T-helper 9 cell (primary cell): Measurements from ENCODE around the gene HSPA5.
"Not testable (repeated sequence)": the region's sequence is repeated elsewhere in the genome, so short reads cannot be mapped to it uniquely, and the experiment has no call there.

Experiments used
- DNase-seq: peaks from one replicate; pipeline ENCODE4 v3.0.0-alpha.2; 2020

HSPA5 gene

DNA sequence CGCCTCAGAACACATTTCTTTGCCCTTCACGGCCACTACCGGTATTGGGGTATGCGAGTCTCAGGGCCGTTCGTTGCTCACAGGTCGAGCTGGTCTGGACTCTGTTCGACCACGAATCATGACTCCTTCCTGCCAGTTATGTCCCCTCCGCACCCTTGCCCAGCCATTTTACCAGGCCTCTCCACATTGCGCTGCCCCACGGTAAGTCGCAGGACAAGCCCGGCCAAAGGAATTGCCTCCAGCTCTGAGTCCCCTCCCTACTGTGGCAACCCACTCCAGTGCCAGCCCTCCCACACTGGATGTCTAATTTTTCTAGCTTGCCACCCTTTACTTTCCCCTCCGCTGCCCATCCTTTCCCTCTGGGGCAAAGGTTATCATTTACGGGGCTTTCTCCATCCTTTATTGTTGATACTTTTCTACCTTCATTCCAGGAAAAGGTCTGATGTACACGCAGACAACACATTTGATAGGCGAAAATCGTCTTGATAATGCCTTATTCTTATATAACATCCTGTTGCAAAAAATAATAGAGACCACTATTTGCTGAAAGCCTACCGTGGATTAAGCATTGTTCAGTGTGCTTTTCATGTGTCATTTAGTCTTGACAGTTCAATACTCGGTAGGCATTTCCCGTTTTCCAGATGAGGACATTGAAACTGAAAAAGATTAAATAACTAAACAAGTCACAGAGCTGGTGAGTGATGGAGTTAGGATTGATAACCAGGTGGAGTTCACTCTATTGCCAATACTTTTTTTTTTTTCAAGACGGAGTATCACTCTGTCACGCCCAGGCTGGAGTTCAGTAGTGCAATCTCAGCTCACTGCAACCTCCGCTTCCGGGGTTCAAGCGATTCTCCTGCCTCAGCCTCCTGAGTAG is 958 bp upstream of the HSPA5 start:
- no peak for DNase-seq

DNA sequence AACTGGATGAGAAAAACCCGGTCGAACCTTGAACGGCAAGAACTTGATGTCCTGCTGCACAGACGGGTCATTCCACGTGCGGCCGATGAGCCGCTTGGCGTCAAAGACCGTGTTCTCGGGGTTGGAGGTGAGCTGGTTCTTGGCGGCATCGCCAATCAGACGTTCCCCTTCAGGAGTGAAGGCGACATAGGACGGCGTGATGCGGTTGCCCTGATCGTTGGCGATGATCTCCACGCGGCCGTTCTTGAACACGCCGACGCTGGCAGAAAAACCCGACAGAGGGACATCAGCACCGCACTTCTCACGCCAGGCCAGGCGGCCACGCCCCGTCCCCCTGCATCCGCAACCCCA is 519 bp downstream of the HSPA5 start:
- DNase-seq, result no peak

DNA sequence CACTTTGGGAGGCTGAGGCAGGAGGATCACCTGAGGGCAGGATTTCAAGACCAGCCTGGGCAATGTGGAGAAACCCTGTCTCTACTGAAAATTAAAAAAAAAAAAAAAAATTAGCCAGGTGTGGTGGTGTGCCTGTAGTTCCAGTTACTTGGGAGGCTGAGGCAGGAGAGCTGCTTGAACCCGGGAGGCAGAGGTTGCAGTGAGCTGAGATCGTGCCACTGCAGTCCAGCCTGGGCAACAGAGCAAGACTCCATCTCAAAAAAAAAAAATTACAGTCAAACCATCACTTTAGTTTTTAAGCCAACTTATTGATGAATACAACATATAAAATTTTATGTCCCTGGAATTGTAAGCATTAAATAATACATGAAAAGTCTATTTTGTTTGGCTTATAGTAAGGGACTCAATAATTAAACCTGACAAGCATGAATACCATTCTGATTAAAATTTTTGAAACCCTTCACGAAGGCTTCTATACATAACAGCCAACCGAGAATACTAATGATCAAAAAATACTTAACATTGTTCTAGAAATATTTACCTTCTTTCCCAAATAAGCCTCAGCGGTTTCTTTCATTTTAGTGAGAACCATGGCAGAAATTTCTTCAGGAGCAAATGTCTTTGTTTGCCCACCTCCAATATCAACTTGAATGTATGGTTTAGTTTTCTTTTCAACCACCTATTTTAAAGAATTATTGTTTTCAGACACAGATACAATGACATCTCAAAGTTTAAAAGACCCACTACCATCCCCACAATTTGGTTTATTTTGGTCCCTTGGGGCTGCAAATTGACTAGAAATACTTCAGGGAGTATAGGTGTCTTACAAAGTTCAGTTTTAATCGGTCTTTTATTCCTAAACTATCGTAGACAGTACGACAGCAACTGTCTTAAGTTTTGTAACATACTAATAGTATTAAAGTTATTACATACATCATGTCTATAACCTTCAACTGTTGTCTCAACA is 1.2 kb downstream of the HSPA5 start:
- no peak for DNase-seq

DNA sequence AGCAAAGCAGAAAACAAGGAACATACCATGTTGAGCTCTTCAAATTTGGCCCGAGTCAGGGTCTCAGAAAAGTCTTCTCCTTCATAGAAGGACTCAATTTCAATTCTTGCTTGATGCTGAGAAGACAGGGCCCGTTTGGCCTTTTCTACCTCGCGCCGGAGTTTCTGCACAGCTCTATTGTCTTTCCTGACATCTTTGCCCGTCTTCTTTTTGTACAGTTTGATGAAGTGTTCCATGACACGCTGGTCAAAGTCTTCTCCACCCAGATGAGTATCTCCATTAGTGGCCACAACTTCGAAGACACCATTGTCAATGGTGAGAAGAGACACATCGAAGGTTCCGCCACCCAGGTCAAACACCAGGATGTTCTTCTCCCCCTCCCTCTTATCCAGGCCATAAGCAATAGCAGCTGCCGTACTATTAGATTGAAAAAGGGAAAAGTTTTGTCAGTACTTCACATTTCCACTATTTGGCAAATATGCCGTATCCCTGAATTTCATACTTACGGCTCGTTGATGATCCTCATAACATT is 2.2 kb downstream of the HSPA5 start:
- DNase-seq, result no peak

DNA sequence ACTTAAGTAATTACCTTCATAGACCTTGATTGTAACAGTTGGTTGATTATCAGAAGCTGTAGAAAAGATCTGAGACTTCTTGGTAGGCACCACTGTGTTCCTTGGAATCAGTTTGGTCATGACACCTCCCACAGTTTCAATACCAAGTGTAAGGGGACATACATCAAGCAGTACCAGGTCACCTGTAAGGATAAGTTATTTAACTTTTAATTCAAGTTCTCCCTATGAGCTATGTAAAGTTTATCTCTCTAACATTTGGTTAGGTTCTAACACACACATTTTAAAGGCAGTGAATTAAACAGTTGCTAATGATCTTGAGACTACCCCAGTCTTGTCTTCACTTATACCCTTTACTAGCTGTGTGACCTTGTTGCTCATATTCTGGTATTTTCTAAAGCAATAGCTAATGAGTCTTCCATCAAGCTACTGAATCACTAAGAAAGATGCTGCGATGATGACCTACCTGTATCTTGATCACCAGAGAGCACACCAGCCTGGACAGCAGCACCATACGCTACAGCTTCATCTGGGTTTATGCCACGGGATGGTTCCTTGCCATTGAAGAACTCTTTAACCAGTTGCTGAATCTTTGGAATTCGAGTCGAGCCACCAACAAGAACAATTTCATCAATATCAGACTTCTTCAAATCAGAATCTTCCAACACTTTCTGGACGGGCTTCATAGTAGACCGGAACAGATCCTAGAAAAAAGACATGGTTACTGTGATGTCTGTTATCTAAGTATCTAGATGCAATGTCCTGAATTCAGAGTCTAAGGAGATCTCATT is 2.8 kb downstream of the HSPA5 start:
- DNase-seq, result no peak

DNA sequence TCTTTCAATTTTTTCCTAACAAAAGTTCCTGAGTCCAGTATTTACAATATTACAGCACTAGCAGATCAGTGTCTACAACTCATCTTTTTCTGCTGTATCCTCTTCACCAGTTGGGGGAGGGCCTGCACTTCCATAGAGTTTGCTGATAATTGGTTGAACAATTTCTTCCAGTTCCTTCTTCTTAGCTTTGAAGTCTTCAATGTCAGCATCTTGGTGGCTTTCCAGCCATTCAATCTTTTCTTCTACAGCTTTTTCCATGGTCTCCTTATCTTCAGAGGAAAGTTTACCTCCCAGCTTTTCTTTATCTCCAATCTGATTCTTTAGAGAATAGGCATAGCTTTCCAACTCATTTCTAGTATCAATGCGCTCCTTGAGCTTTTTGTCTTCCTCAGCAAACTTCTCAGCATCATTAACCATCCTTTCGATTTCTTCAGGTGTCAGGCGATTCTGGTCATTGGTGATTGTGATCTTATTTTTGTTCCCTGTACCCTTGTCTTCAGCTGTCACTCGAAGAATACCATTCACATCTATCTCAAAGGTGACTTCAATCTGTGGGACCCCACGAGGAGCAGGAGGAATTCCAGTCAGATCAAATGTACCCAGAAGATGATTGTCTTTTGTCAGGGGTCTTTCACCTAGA is 4.5 kb downstream of the HSPA5 start:
- not testable (repeated sequence) for DNase-seq

DNA sequence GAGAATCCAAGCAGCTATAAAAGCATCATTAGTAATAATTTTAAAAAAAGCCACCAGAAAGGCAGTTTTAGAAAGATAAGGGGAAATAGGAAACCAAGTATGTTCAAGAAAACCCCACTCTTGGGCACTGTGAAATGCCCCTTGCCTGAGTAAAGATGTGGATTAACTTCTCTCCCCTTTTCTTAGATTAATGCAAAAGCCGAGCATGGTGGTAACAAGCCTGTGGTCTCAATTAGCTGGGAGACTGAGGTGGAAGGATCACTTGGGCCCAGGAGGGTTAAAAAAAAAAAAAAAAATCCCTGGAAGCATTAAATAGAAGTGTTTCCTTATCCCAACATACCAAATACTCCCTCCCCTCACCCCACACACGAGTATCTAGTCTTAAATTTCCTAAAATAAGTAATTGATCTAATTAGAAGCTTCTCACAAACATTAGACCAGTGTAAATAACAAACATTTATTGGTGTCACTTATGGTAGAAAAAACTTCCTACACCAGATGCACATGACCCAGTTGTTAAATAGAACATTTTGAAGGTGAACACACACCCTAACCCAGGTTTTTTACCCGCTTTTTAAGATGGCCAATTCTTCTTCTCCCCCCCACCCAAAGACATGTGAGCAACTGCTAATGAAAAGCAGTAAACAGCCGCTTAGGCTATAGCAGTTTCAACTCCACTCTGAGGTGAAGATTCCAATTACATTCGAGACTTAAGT is 5.2 kb downstream of the HSPA5 start:
- DNase-seq, result no peak

DNA sequence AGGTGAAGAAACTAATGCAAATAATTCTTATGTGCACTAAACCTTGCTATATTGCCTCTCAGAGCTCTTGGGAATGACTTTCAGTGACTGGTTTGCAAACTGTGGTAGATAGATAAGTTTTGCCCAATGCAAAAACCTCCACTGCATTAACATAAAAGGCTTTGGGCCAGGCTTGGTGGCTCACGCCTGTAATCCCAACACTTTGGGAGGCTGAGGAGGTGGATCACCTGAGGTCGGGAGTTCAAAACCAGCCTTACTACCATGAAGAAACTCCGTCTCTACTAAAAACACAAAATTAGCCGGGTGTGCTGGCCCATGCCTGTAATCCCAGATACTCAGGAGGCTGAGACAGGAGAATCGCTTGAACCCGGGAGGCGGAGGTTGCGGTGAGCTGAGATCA is 7.0 kb downstream of the HSPA5 start:
- DNase-seq, result not testable (repeated sequence)

DNA sequence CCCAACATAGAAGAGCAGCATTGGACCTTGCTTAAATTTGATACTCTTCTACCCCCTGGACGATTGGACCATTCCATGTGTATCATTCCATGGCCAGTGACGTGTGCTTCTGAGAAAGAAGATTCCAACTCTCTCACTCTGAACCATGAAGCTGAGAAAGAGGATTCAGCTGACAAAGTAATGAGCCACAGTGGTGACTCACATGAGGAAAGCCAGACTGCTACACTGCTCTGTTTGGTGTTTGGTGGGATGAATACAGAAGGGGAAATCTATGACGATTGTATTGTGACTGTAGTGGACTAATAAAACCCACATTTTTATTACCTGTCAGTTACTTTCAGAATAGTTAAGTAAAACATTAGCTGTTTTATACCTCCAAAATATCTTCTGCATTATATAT is 7.5 kb downstream of the HSPA5 start:
- no peak for DNase-seq

DNA sequence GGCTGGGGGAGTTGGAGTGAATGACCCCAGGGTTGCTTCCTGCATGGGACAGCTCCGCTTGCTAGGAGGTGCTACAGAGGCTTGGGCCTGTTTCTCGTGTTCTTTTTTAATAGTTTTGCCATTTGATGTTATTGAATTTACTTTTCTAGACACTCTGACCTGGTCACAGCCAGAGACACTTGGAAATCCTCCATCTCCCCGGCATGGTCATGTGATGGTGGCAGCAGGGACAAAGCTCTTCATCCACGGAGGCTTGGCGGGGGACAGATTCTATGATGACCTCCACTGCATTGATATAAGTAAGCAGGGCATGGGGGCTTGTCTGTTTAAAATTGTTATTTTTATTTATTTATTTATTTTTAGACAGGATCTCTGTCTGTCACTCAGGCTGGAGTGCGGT is 13.4 kb downstream of the HSPA5 start:
- DNase-seq, result no peak

DNA sequence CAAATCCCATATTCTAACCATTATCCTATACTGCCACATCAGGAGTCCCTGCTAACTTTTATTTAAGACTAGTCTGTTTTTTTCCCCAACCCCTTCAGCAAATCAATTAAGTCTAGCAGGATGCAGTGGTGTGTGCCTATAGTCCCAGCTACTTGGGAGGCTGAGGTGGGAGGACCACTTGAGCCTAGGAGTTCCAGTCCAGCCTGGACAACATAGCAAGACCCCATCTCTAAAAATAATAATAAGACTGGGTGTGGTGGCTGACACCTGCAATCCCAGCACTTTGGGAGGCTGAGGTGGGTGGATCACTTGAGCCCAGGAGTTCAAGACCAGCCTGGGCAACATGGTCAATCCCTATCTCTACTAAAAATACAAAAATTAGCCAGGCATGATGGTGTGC is 16.3 kb downstream of the HSPA5 start:
- not testable (repeated sequence) for DNase-seq

DNA sequence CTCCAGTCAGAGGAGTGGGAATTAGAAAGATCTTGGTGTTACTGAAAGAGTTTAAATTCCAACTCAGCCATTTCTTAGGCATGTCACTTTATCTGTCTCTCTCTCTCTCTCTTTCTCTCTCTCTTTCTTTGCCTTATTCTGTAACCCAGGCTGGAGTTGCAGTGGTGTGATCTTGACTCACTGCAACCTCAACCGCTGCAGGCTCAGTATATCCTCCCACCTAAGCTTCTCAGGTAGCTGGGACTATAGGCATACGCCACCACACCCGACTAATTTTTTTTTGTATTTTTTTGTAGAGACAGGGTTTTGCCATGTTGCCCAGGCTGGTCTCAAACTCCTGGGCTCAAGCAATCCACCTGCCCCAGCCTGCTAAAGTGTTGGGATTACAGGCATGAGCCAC is 22.5 kb downstream of the HSPA5 start:
- DNase-seq, result no peak

DNA sequence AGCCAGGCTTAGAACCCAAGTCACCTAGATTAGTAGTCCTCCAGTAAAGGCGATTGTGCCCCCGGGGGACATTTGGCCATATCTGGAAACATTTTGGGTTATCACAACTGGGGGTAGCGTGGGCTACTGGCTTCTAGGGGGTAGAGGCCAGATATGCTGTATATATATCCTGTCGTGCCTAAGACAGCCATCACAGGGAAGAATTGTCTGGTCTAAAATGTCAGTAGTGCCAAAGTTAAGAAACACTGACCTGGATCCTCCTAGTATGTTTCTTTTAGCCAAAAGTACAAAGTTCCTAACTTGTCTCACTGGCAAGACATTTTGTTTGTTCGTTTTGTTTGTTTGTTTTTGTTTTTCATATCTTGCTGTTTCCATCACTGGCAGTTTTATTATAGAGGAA is 27.0 kb downstream of the HSPA5 start:
- no peak for DNase-seq

DNA sequence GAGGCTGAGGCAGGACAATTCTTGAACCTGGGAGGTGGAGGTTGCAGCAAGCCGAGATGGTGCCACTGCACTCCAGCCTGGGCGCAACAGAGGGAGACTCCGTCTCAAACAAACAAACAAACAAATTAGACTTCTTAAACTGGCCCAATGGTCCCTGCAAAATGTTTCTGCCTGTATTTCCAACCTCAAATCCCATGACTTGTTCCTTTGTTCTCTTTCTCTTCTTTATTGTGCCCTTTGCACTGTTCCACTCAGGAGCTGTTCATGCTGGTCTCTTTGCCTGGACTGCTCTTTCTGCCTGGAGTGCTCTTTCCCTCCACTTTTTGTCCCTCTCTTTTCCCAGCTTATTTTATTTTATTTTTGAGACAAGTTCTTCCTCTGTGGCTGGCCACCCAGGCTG is 36.7 kb downstream of the HSPA5 start:
- no peak for DNase-seq

DNA sequence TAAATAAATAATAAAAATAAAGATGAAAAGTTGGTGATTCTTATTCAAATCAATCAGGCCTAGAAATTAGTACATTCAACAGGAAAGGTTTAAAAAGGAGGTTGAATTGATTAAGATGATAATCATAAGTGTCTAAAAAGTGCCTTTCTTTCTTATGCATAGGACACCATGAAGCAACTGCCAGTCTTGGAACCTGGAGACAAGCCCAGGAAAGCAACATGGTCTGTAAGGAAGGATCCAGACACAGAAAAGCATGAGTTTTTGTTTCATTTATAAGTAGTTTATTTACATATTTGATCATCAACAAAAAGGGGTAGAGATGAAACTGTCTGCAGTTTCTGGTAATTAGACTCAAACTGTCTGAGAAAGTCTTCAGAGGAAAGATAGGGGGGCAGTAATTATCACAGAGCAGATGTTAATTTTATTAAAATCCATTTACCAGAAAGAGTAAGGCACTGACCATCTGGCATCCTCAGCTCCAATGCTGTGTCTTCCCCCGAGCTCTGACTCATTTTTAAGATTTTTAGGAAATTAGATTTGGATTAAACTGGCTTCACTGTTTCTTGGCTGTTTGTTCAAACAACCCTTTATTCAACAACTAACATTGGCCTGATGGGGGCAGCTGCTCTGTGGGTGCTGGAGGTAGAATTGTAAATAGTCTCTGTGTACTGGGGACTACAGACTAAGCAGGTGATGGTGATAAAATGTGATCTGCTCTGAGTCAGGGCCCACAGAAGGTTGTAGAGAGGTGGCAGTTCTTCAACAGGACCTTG is 38.1 kb downstream of the HSPA5 start:
- DNase-seq, result no peak

DNA sequence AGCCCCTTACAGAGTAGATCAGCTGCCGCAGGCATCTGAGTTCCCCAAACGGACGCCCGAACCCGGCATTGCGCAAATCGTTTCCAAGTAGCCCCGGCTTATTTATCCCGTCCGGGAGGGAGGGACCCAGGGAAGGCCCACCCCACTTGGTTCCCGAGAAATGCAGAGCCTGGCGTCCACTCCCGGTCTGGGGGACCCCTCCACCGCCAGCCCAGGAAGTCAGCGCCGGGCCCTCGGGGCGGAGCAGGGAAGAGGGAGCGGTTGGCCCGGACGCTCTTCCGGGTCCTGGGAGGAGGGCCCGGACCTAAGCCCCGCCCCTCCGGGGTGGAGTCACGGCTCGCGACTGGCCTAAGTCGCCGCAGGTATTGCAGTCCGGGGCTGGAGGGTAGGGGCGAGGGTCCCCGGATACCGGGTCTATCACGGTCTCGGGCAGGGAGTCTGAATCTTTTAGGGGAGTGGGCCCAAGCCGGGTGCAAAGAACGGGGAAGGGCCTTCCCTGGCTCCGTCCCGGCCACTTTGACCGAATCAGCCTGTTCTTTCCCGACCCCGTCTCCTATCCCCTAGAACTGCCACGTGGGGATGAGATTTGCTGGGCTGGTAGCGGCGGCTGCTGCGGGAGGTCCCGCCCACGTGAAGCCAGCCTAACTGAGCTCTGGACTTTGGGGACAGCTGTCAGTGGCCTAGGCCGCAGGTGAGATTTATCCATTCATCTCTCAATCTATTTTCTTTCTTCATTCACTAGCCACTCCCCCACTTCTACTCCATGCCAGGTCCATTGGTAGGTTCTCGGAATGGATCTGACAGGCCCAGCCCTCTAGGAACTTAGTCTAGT is 40.7 kb downstream of the HSPA5 start, which contains the start of gene RABEPK:
RABEPK (plus strand) TSS at position 327 of the 832 bp plus-strand sequence. CDS start 2,472 bp downstream, outside the sequence.
- DNase-seq, result peak; percentile 89

DNA sequence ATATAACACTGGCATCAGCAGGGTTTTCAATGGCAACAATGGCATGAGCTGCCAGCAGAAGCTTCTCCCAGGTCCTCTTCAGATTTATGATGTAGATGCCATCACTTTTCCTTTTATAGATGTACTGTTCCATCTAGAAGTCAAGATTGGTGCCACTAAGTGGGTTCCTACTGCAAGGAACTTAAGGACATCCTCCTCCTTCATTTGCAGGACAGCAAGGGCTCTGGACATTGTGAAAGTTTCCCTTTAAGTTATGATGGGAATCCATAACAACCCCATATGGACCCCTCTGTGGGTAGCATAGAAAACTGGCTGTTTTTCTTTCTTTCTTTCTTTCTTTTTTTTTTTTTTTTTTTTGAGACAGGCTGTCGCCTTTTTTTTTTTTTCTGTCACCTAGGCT is 45.6 kb downstream of the HSPA5 start:
- DNase-seq, result not testable (repeated sequence)

DNA sequence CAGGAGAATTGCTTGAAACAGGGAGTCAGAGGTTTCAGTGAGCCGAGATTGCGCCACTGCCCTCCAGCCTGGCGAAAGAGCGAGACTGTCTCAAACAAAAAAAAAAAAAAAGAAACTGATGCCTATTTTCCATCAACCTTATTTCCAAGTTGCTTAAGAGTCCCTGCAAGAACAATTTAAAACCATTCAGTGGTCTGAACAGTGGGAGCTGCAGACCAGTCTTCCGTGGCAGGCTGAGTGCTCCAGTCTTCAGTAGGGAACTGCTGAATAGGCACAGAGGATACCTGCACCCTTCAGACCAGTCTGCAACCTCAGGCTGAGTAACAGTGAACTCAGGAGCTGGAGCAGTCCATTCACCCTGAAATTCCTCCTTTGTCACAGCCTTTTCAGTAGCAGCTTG is 46.7 kb downstream of the HSPA5 start:
- DNase-seq, result not testable (repeated sequence)

DNA sequence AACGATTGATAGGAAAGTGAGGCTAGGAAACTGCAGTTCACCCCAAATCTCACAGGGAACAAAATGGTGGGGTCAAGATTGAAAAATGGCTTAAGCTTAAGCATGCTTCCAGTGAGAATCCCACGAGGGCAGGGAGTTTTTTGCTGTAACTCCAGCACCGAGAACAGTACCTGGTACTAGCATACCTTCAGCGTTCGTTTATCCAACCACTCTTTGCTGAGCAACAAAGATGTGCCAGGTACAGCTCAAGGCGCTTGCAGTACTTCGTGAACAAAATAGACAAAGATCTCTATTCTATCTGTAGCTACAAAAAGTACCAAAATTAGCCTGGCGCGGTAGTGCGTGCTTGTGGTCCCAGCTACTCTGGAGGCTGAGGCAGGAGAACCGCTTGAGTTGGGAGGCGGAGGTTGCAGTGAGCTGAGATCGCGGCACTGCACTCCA is 50.8 kb downstream of the HSPA5 start:
- DNase-seq, result no peak
